ENCODE measurements around the gene DAPK1.

DNA sequence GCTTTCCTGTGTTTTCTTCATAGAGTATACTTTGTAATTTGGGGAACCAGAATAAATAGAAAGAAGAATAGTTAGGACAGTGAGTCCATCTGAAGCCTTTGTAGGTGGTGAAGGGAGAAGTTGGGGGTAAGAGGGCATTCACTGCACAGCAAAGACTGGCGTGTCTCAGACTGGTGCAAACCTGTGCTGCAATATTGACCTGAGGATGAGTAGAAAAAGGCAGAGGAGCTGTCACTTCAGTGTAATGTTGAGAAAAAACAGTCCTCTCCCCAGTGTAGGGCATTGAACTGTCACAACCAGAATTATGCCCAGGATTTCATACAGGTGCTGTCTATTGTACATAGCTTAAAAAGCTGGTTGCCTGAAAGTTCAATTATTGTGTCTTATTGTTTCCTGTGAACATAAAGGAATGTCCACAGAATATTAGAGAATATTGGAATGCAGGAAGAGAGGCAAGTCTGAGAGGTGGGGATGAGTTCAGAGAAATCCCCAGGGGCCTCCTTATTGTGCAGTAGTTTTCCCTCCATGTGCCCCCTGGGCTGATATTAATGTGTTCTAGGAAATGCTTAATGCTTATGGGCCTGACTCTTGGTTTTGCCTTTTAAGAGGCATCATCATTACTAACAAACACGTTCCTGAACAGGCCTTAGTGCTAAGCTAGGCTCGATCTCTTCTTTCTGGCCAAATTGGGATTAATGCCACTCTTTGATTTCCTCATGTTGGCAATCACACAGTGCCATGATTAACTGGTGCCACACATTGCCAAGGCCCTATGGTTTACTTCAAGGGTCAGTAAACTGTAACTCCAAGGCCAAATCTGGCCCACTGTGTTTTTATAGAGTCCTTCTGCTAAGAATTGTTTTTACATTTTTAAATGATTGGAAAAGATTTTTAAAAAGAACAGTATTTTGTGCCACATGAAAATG lies 34.0 kb downstream of the DAPK1 start:
- TF ChIP-seq, protein P1, sequence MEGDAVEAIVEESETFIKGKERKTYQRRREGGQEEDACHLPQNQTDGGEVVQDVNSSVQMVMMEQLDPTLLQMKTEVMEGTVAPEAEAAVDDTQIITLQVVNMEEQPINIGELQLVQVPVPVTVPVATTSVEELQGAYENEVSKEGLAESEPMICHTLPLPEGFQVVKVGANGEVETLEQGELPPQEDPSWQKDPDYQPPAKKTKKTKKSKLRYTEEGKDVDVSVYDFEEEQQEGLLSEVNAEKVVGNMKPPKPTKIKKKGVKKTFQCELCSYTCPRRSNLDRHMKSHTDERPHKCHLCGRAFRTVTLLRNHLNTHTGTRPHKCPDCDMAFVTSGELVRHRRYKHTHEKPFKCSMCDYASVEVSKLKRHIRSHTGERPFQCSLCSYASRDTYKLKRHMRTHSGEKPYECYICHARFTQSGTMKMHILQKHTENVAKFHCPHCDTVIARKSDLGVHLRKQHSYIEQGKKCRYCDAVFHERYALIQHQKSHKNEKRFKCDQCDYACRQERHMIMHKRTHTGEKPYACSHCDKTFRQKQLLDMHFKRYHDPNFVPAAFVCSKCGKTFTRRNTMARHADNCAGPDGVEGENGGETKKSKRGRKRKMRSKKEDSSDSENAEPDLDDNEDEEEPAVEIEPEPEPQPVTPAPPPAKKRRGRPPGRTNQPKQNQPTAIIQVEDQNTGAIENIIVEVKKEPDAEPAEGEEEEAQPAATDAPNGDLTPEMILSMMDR (IDR thresholded peaks at IDR 0.05; ENCODE audit: extremely low read depth in 1 of 2, insufficient read depth in 1 of 2, low read depth in 1 of 2, low read length in 2 of 2), result no peak
- no peak for TF ChIP-seq POLR2A (IDR thresholded peaks at IDR 0.05; ENCODE audit: low read depth, low read length)
- TF ChIP-seq, protein P2, sequence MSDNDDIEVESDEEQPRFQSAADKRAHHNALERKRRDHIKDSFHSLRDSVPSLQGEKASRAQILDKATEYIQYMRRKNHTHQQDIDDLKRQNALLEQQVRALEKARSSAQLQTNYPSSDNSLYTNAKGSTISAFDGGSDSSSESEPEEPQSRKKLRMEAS (IDR thresholded peaks at IDR 0.05; ENCODE audit: insufficient read depth, insufficient read length), result no peak
- no peak for TF ChIP-seq EZH2 (IDR thresholded peaks at IDR 0.05; ENCODE audit: borderline replicate concordance, low read depth, low read length, severe bottlenecking)
